ENCODE measurements around the gene HK3.
"Not testable (repeated sequence)": the region's sequence is repeated elsewhere in the genome, so short reads cannot be mapped to it uniquely, and the experiment has no call there.

Gene HK3

GRCh38 chr5:176874198-176874780 lies 24.9 kb downstream of the HK3 start:
- H3K4me3 ChIP-seq (replicated peaks in 1 of 2; ENCODE audit: low read depth in 2 of 2, low read length in 2 of 2): no peak overlapping the region
- no peak for TF ChIP-seq CTCF (IDR thresholded peaks at IDR 0.05; ENCODE audit: low read depth, low read length)
- no peak for DNase-seq (ENCODE audit: low read depth in 2 of 2)

DNA sequence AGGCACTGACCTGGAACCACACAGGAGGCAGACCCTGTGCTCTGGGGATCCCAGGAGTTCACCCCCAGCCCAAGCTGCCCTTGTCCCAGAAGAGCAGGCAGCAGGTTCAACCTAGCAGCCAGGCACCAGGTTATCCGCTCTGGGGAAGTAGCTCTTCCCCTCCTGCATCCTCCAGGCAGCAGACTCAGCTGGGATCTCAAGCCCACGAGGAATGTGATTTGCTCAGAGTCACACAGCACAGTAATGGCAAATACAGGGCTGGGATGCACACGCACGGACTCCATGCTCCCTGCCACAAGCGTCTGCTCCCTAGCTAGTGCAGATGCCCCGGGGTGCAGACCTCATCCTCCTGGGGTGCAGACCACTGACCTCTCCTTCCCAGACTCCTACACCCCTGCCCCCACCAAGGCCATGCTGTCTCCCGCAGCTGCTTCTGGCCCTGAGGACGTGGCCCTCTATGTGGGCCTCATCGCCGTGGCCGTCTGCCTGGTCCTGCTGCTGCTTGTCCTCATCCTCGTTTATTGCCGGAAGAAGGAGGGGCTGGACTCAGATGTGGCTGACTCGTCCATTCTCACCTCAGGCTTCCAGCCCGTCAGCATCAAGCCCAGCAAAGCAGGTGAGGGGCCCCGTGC lies 25.5 kb downstream of the HK3 start:
- no peak for DNase-seq (ENCODE audit: low read depth in 2 of 2)
- no peak for TF ChIP-seq CTCF (IDR thresholded peaks at IDR 0.05; ENCODE audit: low read depth, low read length)
- no peak overlapping the region for H3K4me3 ChIP-seq (replicated peaks in 1 of 2; ENCODE audit: low read depth in 2 of 2, low read length in 2 of 2)

DNA sequence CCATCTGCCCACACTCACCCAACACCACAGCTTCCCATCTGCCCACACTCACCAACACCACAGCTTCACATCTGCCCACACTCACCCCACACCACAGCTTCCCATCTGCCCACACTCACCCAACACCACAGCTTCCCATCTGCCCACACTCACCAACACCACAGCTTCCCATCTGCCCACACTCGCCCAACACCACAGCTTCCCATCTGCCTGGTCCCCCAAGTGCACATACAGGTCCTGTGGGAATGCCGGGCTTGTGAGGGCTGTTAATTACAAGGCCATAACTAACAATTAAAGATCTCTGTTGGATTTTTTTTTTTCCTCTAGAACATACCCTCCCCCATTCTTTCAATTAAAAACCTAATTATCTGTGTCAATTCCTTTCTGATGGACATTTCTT lies 26.1 kb downstream of the HK3 start:
- H3K4me3 ChIP-seq (replicated peaks in 1 of 2; ENCODE audit: low read depth in 2 of 2, low read length in 2 of 2); DNase-seq (ENCODE audit: low read depth in 2 of 2): not testable (repeated sequence)

DNA sequence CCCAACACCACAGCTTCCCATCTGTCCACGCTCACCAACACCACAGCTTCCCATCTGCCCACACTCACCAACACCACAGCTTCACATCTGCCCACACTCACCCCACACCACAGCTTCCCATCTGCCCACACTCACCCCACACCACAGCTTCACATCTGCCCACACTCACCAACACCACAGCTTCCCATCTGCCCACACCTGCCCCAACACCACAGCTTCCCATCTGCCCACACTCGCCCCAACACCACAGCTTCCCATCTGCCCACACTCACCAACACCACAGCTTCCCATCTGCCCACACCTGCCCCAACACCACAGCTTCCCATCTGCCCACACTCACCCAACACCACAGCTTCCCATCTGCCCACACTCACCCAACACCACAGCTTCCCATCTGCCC lies 26.6 kb downstream of the HK3 start:
- DNase-seq (ENCODE audit: low read depth in 2 of 2); H3K4me3 ChIP-seq (replicated peaks in 1 of 2; ENCODE audit: low read depth in 2 of 2, low read length in 2 of 2): not testable (repeated sequence)

DNA sequence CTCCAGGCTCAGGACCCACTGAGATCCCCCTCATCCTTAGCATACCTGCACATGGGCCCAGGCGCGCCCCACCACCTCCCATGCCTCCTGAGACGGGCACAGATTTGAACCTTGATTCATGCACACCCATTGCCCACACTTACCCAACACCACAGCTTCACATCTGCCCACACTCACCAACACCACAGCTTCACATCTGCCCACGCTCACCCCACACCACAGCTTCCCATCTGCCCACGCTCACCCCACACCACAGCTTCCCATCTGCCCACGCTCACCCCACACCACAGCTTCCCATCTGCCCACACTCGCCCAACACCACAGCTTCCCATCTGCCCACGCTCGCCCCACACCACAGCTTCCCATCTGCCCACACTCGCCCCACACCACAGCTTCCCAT lies 28.5 kb downstream of the HK3 start:
- not testable (repeated sequence) for H3K4me3 ChIP-seq (replicated peaks in 1 of 2; ENCODE audit: low read depth in 2 of 2, low read length in 2 of 2); DNase-seq (ENCODE audit: low read depth in 2 of 2)

- peak; percentile 56 for TF ChIP-seq CTCF (IDR thresholded peaks at IDR 0.05; ENCODE audit: low read depth, low read length)
- peak; percentile 52 to 70 for DNase-seq (ENCODE audit: low read depth in 2 of 2)
- no peak overlapping the region for H3K4me3 ChIP-seq (replicated peaks in 1 of 2; ENCODE audit: low read depth in 2 of 2, low read length in 2 of 2)
Measured at GRCh38 chr5:176870110-176870591, 29.0 kb downstream of the HK3 start.

DNA sequence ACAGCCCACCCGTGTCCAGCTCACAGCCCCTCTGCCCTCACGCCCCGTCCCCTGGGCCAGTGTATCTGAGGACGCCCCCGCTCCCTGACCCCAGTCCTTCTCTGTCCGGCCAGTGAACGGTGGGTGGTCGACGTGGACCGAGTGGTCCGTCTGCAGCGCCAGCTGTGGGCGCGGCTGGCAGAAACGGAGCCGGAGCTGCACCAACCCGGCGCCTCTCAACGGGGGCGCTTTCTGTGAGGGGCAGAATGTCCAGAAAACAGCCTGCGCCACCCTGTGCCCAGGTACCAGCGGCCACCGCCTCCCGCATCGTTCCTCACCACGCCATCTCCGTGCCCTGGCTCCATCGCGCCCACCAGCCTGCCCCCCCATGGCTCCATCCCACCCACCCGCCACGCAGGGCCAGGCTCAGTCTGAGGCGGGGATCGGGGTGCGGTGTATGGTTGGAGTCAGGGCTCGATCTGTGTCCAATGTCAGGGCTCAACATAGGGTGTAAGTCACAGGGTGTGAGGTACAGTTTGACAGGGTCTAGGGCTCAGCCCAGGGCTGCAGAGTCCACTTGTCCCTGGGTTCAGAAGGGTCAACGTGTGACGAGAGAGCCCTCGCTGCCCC lies 29.5 kb downstream of the HK3 start:
- DNase-seq (ENCODE audit: low read depth in 2 of 2): no peak
- TF ChIP-seq CTCF (IDR thresholded peaks at IDR 0.05; ENCODE audit: low read depth, low read length): no peak
- H3K4me3 ChIP-seq (replicated peaks in 1 of 2; ENCODE audit: low read depth in 2 of 2, low read length in 2 of 2): no peak overlapping the region

- H3K4me3 ChIP-seq (replicated peaks in 1 of 2; ENCODE audit: low read depth in 2 of 2, low read length in 2 of 2): no peak overlapping the region
- no peak for TF ChIP-seq CTCF (IDR thresholded peaks at IDR 0.05; ENCODE audit: low read depth, low read length)
- DNase-seq (ENCODE audit: low read depth in 2 of 2): no peak
Measured at GRCh38 chr5:176868731-176869130, 30.4 kb downstream of the HK3 start.
